ENCODE measurements around the gene PTPN4.

Gene PTPN4

GRCh38 chr2:119864318-119864717, 104.6 kb downstream of the PTPN4 start:
- DNase-seq, result no peak

GRCh38 chr2:119871725-119872124, 112.0 kb downstream of the PTPN4 start:
- DNase-seq, result no peak

GRCh38 chr2:119873350-119874315, 113.9 kb downstream of the PTPN4 start:
- DNase-seq, result no peak

GRCh38 chr2:119879502-119879901, 119.8 kb downstream of the PTPN4 start:
- no peak for DNase-seq

DNA sequence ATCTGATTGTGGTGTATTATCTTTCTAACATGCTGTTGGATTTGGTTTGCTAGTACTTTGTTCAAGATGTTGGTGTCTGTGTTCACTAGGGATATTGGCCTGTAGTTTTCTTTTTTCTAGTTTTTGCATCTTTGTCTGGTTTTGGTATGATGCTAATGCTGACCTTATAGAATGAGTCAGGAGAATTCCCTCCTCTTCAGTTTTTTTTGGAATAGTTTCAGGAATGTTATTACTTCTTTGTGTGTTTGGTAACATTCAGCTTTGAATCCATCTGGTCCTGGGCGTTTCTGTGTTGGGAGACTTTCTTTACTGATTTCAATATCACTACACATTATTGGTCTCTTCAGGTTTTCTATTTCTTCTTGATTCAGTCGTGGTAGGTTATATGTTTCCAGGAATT, 129.0 kb downstream of the PTPN4 start:
- no peak for DNase-seq

- DNase-seq, result no peak
These were observed 138.1 kb downstream of the PTPN4 start for GRCh38 chr2:119897736-119898395.

DNA sequence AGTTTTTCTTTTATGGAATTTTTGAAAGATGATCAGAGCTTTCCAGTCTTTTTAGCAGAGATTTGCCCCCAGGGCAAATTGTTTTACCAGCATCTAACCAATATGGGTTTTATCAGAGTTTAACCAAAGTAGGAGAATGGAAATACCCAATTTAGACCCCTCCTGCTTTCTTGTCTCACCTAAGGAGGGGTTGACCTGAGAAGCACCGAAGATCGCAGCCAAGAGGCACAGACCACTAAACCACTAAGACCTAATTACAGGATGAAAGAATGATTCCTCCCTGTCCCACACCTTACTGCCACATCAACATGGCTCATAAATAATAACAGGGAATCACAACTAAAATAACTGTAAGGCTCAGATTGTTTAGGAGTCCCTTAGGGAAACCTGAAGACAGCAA, 141.3 kb downstream of the PTPN4 start:
- no peak for DNase-seq

DNA sequence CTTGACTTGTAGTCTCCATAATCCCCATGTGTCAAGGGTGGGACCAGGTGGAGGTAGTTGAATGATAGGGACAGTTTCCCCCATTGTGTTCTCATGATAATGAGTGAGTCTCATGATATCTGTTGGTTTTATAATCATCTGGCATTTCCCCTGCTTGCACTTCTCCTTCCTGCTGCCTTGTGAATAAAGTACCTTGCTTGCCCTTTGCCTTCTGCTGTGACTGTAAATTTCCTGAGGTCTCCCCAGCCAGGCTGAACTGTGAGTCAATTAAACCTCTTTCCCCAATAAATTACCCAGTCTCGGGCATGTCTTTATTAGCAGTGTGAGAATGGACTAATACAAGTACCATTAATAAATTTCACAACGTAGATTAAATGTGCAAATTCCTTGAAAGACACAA, 150.8 kb downstream of the PTPN4 start:
- DNase-seq, result no peak

GRCh38 chr2:119914266-119914665, 154.5 kb downstream of the PTPN4 start:
- DNase-seq, result no peak

GRCh38 chr2:119921825-119922224, 162.1 kb downstream of the PTPN4 start:
- no peak for DNase-seq

GRCh38 chr2:119922699-119923098, 163.0 kb downstream of the PTPN4 start:
- no peak for DNase-seq

DNA sequence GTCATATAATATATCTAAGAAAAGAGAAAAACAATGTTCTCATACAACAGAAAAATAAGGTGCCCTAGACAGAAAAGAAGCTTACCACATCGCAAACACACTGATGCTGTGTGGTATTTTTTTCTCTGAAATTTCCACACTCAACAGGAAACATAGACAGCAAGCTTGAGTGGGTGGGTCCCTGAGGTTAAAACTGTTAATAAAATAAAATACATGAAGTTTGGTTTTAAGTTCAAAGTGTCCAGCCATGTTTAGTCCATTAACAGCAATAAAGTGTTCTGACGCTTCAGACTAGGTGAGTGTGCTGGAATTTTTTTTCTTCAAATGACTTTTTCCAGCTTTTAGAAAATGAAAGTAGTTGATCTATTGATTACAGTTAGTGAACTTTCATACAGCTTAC, 169.8 kb downstream of the PTPN4 start:
- no peak for DNase-seq

- DNase-seq, result no peak
These were observed 173.1 kb downstream of the PTPN4 start for GRCh38 chr2:119932809-119933208.

- DNase-seq, result no peak
These were observed 174.6 kb downstream of the PTPN4 start for GRCh38 chr2:119934319-119934718.

DNA sequence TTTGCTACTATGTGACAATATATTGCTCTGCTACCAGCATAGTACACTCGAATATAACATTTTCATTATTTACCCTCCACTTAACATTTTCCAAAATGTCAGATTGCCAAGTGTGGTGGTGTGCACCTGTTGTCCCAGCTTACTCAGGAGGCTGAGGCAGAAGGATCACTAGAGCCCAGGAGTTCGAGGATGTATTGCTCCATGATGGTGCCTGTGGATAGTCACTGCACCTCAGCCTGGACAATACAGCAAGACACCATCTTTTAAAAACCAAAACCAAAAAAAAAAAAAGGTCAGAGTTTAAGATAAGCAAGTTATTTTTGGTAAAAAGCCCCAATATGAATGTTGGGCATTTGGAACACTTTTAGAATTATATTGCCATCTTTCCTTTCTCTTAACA, 178.0 kb downstream of the PTPN4 start:
- no peak for DNase-seq

DNA sequence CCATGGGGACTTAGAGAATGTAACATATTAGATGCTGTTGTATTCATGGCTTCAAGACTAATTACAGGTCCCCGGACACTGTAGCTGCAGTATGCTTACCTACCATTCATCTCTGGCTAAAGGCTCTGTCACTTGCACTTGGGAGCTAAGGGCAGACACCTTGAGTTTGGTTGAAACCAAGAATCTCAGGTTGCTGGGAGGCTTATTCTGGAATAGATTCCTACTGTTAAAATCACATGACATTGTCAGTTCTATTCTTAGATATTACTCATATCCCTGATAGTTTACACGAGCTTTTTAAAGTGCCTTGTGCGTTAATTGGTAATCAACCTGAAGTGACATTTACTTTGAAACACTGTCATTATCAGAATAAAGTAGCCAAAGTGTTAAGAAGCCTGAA, 180.2 kb downstream of the PTPN4 start:
- no peak for DNase-seq

- DNase-seq, result no peak
These were observed 181.1 kb downstream of the PTPN4 start for GRCh38 chr2:119940856-119941255.

GRCh38 chr2:119941388-119941787, 181.7 kb downstream of the PTPN4 start:
- DNase-seq, result no peak

DNA sequence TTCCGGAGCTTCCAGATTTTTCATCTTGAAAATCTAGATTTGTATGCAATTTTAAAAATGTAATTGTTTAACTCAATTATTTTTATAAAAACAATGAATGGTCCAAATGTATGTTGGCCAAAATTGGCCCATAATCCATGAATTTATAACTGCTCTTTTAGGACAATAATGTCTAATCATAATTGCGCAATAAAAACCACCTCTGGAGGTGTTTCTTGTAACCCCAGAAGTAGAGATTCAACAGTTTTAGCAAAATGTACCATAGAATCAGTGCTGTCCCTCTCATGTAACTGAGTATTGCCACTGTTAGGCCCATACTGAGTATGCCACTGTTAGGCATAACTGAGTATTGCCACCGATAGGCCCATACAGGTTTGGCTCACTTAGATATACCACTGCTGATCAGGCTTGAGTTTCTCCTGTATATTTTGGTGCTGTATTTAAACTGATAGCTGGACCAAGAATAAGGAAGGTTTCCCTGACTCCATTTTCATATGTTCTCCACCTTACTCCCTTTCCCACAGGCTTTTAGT, 182.3 kb downstream of the PTPN4 start:
- no peak for DNase-seq

- DNase-seq, result no peak
These were observed 183.3 kb downstream of the PTPN4 start for GRCh38 chr2:119943058-119943457.

GRCh38 chr2:119947535-119947934, 187.8 kb downstream of the PTPN4 start:
- DNase-seq, result no peak

DNA sequence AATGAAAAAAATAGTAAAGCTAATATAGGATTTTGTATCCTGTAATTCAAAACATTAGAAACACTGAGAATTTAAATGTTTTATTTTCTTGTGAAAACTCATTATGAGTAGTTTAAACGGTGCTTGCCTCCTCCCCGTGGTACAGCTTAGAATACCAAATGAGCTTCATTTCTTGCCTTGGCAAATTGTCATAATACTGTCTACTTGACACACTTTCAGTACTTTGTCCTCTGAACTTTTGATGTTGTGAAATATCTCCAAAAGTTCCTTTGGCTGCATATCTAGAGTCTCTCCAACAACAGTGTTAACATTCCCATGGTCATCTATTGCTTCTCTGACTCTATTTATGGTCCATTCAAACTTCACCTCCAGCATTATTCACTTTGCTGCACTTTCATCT, 191.2 kb downstream of the PTPN4 start:
- DNase-seq, result no peak

GRCh38 chr2:119958670-119959268, 199.0 kb downstream of the PTPN4 start:
- no peak for DNase-seq

DNA sequence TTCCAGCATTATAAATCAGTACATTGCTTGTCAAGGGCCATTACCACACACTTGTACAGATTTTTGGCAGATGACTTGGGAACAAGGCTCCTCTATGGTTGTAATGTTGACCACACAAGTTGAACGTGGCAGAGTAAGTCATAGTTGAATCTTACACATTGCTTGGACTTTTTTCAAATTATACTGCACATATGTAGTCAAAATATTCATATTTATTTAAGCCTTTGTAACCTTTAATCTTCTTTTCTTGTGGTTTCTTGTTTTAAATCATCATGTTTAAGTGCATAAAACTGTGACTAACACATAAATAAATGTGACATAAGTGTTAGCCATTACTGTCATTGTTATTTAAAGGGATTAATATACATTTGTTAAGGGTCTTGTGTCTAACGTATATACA, 201.1 kb downstream of the PTPN4 start:
- DNase-seq, result no peak

Measured in NCI-H2107 (cell line).